GM03348 (cell line): Measurements from ENCODE around the gene UBR1.
A peak's percentile ranks its signal among the peaks of the same experiment; 100 is the strongest.

Experiments used
- DNase-seq: peaks from one replicate; pipeline ENCODE4 v3.0.0; 2012; ENCODE audit warnings: low spot score

The UBR1 gene

DNA sequence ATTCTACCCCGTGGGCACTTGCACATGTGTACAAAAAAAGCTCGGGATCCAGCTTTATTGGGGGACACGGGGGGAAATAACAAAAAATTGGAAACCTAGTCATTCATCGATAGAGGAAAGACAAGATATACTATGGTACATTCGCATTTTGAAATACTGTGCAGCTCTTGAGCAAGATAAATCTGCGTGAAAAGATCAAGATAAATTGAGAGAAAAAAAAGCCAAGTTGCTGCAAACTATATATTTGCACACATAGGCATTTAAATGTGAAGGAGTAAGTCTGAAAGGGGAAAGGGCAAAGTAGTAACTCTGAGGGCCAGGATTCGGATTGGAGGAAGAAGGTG lies 620 bp upstream of the UBR1 start:
- DNase-seq, result no peak

DNA sequence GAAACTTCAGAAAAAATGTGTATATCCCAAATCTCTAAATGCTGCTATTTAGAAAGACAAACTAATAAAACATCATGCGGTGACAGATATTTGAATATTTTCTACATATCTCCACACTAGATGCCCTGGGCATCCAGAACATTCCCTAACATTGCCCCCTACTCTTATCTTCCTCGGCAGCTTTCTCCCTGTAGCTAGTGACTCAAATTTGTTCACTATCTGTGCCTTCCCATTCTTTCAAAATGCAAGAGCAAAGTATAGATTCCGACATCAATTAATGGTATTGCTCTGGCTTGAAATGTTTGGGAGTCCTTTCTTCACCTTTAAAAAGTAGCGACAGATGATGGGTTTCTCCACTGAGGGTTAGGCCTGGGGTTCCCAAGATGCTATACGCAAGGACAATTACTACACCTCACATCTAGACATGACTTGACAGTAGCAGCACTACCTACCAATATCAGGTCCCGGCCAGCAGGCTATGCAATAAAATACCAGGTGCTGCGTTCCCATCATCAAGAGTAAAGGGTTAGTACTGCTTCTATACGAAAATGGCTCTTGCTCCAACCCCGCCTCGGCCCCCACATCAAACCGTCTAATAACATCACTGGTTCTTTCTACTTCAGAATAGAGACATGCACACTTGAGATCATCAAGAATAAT lies 631 bp downstream of the UBR1 start:
- no peak for DNase-seq

DNA sequence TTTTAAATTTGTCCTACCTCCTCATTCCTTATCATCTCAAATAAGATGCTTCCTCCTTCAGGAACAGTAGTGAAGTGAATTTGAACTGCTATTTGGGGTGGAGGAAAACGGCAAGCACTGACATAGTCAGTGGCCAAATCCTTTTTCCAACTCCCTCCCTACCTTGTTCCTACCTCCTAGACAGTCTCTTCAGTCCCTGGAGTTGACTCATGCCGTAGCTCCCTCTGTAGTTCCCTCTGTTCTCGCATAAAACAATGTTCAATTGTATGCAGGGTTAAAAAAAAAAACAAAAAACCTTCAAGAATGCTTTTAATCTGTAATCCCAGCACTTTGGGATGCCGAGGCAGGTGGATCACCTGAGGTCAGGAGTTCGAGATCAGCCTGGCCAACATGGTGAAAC lies 1.4 kb downstream of the UBR1 start:
- DNase-seq, result no peak

DNA sequence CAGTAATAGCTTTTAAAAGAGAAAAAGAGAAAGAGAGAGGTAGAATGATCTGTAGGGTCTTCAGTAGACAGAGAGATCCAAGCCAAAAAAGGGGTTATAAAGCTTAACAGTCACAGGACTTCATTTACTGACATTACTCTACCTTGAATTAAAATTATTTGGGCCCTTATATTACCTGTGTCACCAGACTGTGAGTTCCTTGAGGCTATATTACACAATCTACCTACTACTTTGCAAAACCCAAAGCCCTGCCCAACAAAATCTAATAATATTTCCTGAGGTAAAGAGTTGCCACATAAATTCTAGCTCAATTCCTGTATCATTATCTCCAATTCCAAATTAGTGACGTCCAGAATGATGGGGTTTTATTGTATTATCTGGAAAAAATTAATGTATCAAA lies 1.9 kb downstream of the UBR1 start:
- no peak for DNase-seq

DNA sequence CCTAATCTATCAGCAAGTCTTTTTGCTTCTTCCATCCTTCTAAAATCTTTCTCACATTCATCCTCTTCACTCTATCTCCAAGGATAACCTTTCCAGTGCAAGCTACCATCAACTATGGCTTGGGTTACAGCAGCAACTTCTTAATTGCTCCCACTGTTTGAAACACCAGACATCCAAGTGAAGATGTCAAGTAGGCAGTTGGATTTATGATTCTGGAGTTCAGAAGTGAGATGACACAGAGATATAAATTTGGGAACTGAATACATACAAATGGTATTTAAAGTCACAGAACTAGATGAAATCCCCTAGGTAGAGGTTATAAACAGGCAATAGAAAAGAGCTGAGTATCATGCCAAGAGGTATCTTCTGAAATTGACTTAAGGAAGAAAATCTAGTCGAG lies 3.7 kb downstream of the UBR1 start:
- DNase-seq, result no peak

DNA sequence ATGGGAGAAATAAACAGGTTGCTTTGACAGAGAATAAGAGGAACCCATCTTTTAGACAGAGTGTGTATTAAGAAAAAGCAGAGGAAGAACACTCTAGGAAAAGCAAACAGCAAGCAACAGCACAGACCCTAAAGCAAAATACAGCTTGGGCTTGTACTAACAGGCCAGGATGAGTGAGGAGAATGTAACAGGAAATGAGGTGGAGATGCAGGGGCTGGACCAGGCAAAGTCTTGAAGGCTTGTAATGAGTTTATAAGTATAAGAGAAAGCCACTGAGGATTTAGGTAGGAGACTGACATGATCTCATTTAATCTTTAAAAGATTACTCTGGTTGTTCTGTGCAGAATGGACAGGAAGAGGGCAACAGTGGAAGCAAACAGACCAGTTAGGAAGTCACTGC lies 4.9 kb downstream of the UBR1 start:
- DNase-seq, result no peak

DNA sequence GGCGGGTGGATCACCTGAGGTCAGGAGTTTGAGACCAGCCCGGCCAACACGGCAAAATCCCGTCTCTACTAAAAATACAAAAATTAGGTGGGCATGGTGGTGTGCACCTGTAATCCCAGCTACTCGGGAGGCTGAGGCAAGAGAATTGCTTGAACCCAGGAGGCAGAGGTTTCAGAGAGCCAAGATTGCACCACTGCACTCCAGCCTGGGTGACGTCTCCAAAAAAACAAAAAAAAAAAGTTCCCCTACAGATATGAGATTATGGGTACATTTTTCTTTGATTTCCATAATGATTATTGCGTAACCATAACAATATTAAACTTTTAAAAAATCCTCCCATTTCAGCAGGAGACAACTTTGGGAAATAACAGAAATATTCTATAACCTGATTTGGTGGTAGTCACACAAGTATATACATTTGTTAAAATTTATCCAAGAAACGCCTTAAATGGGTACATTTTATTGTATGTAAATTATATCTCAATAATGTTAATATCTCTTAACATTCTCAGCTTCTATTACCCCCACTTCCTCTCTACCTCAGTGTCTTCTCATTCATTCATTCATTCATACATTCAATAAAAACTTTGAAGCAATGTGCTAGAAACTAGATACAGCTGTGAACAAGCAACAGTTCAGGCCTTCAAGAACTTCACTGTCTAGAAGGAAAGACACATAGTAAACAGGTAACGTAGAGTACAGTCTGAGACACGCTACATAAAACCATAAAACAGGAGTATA lies 6.6 kb downstream of the UBR1 start:
- no peak for DNase-seq

DNA sequence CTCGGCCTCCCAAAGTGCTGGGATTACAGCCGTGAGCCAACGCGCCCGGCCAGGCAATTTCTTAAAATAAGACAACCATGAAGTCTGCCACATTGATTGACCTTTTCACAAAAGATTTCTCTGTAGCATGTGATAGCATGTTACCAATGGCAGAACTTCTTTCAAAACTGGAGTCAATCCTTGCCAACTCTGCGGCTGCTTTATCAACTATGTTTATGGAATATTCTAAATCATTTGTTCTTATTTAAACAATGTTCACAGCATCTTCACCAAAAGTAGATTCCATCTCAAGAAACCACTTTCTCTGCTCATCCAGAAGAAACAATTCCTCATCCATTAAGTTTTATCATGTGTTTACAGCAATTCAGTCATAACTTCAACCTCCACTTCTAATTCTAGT lies 9.4 kb downstream of the UBR1 start:
- no peak for DNase-seq

DNA sequence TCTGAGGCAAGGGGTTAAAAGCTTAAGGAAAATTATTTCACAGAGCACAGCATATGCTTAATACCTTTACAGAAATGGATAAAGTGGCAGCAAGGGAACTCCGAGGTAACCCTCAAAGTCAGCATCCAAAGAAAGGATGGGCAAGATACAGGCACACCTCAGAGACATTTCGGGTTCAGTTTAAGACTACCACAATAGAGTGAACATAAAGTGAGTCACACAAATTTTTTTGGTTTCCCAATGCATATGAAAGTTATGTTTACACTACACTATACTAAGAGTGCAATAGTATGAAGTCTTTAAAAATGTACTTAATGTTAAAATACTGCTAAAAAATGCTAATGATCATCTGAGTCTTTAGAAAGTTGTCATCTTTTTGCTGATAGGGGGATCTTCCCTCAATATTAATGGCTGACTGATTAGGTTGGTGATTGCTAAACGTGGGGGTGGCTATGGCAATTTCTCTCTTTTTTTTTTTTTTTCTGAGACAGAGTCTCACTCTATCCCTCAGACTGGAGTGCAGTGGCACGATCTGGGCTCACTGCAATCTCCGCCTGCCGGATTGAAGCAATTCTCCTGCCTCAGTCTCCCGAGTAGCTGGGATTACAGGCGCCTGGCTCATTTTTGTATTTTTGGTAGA lies 10.0 kb downstream of the UBR1 start:
- no peak for DNase-seq

DNA sequence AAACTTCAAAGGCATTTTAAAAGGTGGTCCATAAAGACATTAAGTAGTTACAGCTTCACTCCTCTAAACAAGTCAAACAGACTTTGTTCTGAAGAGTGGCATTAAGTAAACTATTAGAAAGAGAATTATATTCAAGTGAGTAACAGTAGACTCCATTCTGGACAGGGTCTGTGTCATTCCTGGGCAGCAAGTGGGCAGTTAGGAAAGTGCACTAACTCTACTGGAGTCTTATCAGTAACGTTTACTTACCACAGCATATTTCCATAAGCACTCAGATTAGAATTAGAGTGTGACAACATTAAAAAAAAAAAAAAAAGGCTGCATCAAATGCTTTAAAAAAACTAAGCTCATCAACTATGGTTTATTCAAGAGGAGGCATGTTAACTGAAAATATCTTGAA lies 10.6 kb downstream of the UBR1 start:
- peak; percentile 21 for DNase-seq

DNA sequence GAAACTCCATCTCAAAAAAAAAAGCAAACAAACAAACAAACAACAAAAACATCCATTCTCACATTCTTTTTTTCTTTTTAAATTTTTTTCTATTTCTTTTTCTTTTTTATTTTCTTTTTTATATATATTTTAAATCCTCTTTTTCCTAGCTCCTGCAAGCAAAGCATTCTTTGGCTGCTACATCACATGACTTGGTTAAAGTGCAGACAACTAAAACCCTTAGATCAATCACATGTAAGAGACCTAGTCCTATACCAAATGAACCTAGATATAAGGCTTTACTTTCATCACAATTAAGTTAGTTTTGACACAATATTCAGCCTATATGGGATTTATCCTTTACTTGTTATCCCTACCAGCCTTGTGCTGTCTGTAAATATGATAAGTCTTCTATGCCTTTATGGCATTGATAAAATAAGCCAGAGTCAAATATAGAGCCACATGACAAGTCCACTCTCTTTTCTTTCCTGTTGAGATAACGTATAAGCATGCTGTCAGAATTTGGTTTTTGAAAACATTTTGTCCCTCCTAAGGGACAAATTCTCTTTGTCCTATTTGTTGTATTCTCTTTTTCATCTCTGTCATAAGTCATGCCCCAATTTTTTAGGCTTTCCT lies 11.3 kb downstream of the UBR1 start:
- no peak for DNase-seq

DNA sequence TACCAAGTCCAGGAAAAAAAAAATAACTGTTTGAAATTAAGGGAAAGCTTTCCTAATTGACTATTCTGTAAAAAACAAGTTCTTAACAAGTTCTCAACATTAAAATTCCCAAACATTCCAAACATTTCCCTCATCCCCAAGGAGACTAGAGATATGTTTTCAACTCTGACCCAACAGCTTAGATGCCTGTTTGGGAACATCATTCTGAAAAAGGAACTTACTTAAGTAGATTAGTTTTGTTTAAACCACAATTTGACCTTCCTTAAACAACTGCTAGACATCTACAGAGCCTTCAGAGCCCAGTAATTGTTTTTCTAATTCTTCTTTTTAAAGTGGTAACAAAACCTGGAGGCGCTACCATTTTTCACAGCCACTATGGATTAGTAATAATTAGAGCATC lies 12.8 kb downstream of the UBR1 start:
- DNase-seq, result peak; percentile 27

DNA sequence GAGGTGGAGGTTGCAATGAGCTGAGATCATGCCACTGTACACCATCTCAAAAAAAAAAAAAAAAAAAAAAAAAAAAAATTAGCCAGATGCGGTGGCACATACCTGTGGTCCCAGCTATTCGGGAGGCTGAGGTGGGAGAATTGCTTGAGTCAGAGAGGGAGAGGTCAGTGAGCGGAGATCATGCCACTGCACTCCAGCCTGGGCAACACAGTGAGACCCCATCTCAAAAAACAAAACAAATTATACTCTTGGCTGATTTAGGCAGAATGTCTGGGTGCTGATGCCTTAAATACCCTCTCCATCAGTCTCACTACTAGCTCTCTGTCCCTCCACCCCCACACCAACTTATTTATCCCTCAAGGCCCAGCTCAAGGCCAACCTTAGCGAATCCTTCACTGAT lies 14.0 kb downstream of the UBR1 start:
- no peak for DNase-seq

DNA sequence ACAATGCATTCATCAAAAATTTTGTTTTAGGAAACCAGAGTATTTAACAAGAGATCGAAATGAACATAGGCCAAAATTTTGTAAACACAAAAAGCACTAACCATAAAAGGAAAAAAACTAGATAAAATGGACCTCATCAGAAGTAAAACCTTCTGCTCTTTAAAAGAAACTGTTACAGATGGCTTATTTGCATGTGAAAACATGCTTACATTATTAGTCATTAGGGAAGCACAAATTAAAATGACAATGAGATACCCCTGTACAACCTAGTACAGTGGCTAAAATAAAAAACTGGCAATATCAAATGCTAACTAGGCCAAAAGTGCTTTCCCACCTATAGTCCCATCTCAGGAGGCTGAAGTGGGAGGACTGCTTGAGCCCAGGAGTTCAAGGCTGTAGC lies 19.3 kb downstream of the UBR1 start:
- peak; percentile 14 for DNase-seq

DNA sequence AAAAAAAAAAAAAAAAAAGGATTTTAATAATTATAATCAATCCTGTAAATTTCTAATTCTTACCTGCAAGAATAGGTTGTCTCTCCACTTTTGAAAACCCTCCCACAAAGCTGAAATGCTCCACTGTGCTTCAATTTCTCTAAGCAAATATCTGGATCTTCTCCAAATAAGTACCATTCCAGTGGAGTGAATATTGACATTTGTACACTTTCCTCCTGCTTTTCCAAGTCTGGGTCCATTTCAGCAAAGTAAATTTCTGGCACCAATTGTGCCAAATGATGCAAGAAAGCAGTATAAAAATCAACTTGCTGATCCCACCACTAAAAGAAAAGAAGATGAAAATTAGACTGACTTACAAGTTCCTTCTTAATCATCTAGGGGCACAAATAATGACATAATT lies 19.9 kb downstream of the UBR1 start:
- peak; percentile 47 for DNase-seq

DNA sequence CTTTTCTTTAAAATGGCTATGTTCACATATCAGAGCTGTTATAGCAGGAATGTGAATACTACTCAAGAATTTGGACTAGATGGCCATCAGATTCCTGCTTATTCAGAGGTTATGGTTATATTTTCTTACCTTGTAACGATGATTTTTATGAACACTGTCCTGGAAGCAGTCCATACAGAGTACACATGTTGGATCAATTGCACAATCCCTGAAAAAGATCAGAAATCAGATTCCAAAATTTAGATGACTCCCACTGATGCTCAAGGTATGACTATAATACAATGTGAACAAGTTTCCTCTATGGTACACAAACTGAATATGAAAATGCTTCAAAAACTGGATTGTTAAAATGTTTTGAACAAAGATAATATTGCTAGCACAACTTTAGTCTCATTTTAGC lies 23.3 kb downstream of the UBR1 start:
- DNase-seq, result no peak

DNA sequence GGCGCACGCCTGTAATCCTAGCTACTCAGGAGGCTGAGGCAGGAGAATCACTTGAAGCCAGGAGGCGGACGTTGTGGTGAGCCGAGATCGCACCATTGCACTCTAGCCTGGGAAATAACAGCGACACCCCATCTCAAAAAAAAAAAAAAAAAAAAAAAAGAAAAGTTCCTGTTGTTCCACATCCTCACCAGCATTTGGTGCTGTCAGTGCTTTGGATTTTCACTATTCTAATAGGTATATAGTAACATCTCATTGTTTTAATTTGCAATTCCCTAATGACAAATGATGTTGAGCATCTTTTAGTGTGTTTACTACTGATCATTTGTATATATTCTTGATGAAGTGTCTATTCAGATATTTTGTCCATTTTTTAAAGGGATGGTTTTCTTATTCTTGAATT lies 24.6 kb downstream of the UBR1 start:
- no peak for DNase-seq

DNA sequence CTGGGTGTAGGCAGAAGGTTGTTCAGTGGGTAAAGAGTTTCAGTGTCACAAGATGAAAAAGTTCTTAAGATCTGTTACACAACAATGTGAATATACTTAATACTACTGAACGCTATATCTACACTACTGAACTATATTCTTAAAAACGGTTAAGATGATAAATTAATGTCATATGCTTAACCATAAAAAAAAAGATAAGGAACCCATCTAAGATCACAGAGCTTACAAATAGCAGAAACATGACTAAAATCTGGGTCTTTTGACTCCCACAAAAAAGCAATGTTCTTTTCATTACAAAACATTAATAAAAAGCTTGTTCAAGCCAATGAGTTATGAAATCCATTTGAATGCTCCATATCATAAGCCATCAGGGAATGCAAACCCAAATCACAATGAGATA lies 34.4 kb downstream of the UBR1 start:
- no peak for DNase-seq

DNA sequence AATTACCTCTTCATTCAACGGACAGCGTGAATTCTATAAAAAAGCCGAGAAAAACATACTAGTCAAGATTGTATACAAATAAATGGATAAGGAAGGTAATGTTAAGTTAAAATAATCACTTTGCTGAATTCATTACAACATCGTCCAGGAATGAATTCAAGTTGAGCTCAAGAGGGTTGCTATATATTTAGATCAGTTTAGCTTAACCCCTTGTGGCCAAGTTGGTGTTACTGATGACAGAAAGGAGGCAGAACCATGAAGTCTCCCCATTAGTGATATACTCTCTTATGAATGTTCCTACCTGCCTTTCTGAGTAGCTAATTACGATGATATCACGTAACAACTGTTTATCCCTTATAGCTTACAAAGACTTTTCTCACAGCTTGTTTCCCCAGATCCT lies 34.9 kb downstream of the UBR1 start:
- no peak for DNase-seq

DNA sequence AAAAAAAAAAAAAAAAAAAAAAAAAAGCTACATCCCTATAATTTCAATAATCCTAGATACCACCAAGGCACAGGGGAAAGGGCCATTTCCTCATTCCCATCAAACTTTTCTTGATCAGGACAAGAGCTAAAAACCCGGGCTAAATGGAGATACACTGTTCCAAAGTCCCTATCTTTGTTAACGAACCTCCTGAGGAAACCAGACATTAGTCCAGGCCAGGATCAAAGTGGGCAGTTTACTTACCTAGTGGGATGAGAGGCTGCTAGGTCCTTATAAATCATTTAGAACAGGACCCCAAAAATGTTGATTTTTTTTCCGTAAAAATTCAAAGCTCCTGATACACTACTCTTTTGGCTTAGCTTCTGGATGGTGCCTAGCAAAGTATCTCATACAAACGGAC lies 35.6 kb downstream of the UBR1 start:
- DNase-seq, result no peak

DNA sequence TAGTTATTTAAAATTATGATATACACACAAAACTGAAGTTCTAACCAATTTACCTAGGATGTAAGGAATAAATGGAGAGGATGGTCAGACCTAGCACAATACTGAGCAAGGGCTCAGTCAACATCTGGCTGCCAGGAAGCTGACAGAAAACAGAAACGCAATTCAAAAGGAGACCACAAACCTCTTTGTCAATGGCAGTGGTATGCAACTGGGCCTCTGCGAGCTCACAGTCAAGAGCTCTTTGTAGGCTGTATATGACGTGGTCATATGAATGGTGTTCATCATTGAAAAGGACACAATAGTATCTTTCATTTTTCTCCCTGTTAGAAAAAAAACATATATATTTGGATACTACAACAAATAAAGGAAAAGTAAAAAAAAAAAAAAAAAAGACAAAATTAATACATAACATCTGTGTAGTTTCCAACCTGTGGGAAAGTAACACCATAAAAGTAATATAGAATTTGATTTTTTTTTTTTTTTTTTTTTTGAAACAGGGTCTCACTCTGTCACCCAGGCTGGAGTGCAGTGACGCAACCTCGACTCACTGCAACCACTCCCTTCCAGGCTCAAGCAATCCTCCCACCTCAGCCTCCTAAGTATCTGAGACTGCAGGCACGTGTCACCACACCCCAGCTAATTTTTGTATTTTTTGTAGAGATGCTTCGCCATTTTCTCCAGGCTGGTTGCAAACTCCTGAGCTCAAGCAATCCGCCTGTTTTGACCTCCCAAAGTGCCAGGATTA lies 37.9 kb downstream of the UBR1 start:
- DNase-seq, result peak; percentile 16

DNA sequence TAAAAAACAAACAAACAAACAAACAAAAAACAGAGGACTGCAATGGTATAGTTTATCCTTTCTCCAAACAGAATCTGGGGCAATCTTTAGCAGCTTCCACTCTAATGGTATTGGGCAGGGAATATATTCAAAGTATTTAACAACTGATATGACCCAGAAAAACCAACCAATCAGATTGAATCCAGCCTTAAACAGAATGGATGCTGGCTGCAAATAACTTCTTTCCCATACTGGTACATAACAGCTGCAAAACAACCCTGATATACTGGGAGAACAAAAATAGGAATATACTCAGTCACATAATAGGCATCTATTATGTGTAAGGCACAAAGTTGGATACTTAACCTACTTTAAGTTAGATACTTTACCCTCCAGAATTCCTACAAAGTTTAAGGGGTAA lies 49.1 kb downstream of the UBR1 start:
- DNase-seq, result no peak

DNA sequence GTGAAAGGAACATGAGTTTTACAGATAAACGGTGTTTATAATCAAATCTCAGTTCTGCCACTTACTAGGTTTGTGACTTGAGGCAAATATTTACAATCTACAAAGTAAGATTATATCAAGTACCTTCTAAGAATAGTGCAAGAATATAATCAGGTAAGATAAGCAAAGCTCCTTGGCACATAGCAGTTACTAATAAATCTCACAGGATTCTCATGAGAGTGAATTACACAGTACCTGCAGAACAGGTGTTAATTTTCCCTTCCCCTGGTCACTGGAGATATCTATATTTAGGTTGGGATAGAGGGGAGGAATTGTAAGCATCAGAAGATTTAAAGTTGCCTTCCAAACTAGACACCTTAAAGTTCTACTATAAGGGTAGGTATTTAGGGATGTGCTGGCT lies 53.0 kb downstream of the UBR1 start:
- no peak for DNase-seq
